ENCODE data around the gene NABP2.
A peak's percentile ranks its signal among the peaks of the same experiment; 100 is the strongest.
"Not testable (repeated sequence)": the region's sequence is repeated elsewhere in the genome, so short reads cannot be mapped to it uniquely, and the experiment has no call there.

Gene NABP2

GRCh38 chr12:56224102-56224701 lies at the start of gene NABP2:
NABP2 (plus strand) TSS chr12:56224342; CDS start chr12:56224857, 515 bp downstream.
- peak; percentile 77 to 83 for DNase-seq (ENCODE audit: low read depth in 2 of 2)

- no peak for DNase-seq (ENCODE audit: low read depth in 2 of 2)
Measured at GRCh38 chr12:56178347-56178746, 45.8 kb upstream of the NABP2 start.

GRCh38 chr12:56186957-56187356 lies 37.2 kb upstream of the NABP2 start:
- no peak for DNase-seq (ENCODE audit: low read depth in 2 of 2)

- no peak for DNase-seq (ENCODE audit: low read depth in 2 of 2)
Measured at GRCh38 chr12:56188131-56188777, 35.9 kb upstream of the NABP2 start.

- no peak for DNase-seq (ENCODE audit: low read depth in 2 of 2)
Measured at GRCh38 chr12:56188778-56189098, 35.4 kb upstream of the NABP2 start.

- DNase-seq (ENCODE audit: low read depth in 2 of 2), result peak; percentile 61 to 65
Measured at GRCh38 chr12:56189099-56189917, 34.8 kb upstream of the NABP2 start, which contains the start of gene SMARCC2. SMARCC2 (minus strand) TSS chr12:56189483; CDS start chr12:56189461, 22 bp downstream.

- peak; percentile 27 to 84 for DNase-seq (ENCODE audit: low read depth in 2 of 2)
Measured at GRCh38 chr12:56189918-56190694, 34.0 kb upstream of the NABP2 start.

- no peak for DNase-seq (ENCODE audit: low read depth in 2 of 2)
Measured at GRCh38 chr12:56190695-56191155, 33.4 kb upstream of the NABP2 start.

GRCh38 chr12:56192582-56192981 lies 31.6 kb upstream of the NABP2 start:
- DNase-seq (ENCODE audit: low read depth in 2 of 2), result no peak

GRCh38 chr12:56193025-56193578 lies 31.0 kb upstream of the NABP2 start:
- DNase-seq (ENCODE audit: low read depth in 2 of 2), result peak; percentile 29 to 48

GRCh38 chr12:56196818-56197550 lies 27.2 kb upstream of the NABP2 start:
- DNase-seq (ENCODE audit: low read depth in 2 of 2), result not testable (repeated sequence)

- no peak for DNase-seq (ENCODE audit: low read depth in 2 of 2)
Measured at GRCh38 chr12:56197921-56198635, 26.1 kb upstream of the NABP2 start.

GRCh38 chr12:56198836-56199235 lies 25.3 kb upstream of the NABP2 start:
- DNase-seq (ENCODE audit: low read depth in 2 of 2), result no peak

- no peak for DNase-seq (ENCODE audit: low read depth in 2 of 2)
Measured at GRCh38 chr12:56202366-56202765, 21.8 kb upstream of the NABP2 start.

- DNase-seq (ENCODE audit: low read depth in 2 of 2), result no peak
Measured at GRCh38 chr12:56202838-56203237, 21.3 kb upstream of the NABP2 start.

GRCh38 chr12:56204275-56204674 lies 19.9 kb upstream of the NABP2 start:
- no peak for DNase-seq (ENCODE audit: low read depth in 2 of 2)

GRCh38 chr12:56205445-56205844 lies 18.7 kb upstream of the NABP2 start:
- no peak for DNase-seq (ENCODE audit: low read depth in 2 of 2)

- no peak for DNase-seq (ENCODE audit: low read depth in 2 of 2)
Measured at GRCh38 chr12:56206452-56207166, 17.5 kb upstream of the NABP2 start.

GRCh38 chr12:56208006-56208405 lies 16.1 kb upstream of the NABP2 start:
- DNase-seq (ENCODE audit: low read depth in 2 of 2), result no peak

- DNase-seq (ENCODE audit: low read depth in 2 of 2), result no peak
Measured at GRCh38 chr12:56212361-56212760, 11.8 kb upstream of the NABP2 start.

Data from stimulated activated CD4-positive, alpha-beta T cell treated with anti-CD3 and anti-CD28 coated beads, Interleukin-1b, Interleukin-23, amount 100 ng/mL, for 1 hour (primary cell).